GM23338 (cell line): Measurements from ENCODE around the gene TLCD5. TPM values are rescaled to one million over a fixed set of nuclear protein-coding genes. Genes with fewer than 3 reads are reported as not detected.

ENCODE experiments used
- ATAC-seq: fragments of 200-7000 bp; cut with Tn5 transposase; 3 replicates; pipeline ENCODE4 v1.9.1; 2020
- DNase-seq: peaks from one replicate; pipeline ENCODE4 v3.0.0-alpha.2; 2015; ENCODE audit warnings: low spot score
- H2AFZ ChIP-seq: fragments of 200-600 bp; sonication (generic); 2 replicates; pipeline ENCODE4 v1.8.0; 2016; ENCODE audit warnings: antibody characterized with exemption, mild to moderate bottlenecking, moderate library complexity
- H3F3A ChIP-seq: fragments of 200-600 bp; sonication (generic); replicated peaks from 2 replicates; pipeline ENCODE4 v1.8.0; 2017; ENCODE audit warnings: antibody characterized with exemption, mixed run types, low read depth
- H3K27ac ChIP-seq: fragments of 200-600 bp; sonication (generic); 2 replicates; pipeline ENCODE4 v1.6.1; 2016; ENCODE audit warnings: low read depth
- H3K27me3 ChIP-seq: fragments of 200-600 bp; sonication (generic); 2 replicates; pipeline ENCODE4 v1.8.0; 2016; ENCODE audit warnings: mild to moderate bottlenecking, mixed run types, moderate library complexity; ENCODE audit not compliant: insufficient read depth
- H3K36me3 ChIP-seq: fragments of 200-600 bp; sonication (generic); 2 replicates; pipeline ENCODE4 v1.8.0; 2016; ENCODE audit warnings: mild to moderate bottlenecking; ENCODE audit not compliant: insufficient read depth
- H3K4me1 ChIP-seq: fragments of 200-600 bp; sonication (generic); 2 replicates; pipeline ENCODE4 v1.8.0; 2016; ENCODE audit warnings: mild to moderate bottlenecking, moderate library complexity; ENCODE audit not compliant: insufficient read depth
- H3K4me2 ChIP-seq: fragments of 200-600 bp; sonication (generic); 2 replicates; pipeline ENCODE4 v1.7.1; 2017; ENCODE audit warnings: mixed run types
- H3K4me3 ChIP-seq: fragments of 200-600 bp; sonication (generic); 2 replicates; pipeline ENCODE4 v1.6.1; 2016; ENCODE audit warnings: mixed run types
- H3K79me2 ChIP-seq: fragments of 200-600 bp; sonication (generic); replicated peaks from 2 replicates; pipeline ENCODE4 v1.8.0; 2017; ENCODE audit warnings: mild to moderate bottlenecking; ENCODE audit not compliant: insufficient read depth
- H3K9me2 ChIP-seq: fragments of 200-600 bp; sonication (generic); 2 replicates; pipeline ENCODE4 v1.8.0; 2017; ENCODE audit not compliant: insufficient read depth
- H4K20me1 ChIP-seq: fragments of 200-600 bp; sonication (generic); replicated peaks from 2 replicates; pipeline ENCODE4 v1.8.0; 2017; ENCODE audit warnings: mild to moderate bottlenecking; ENCODE audit not compliant: insufficient read depth
- H3K27ac Mint-ChIP-seq: 2 replicates; pipeline ENCODE4 v1.8.0; 2020; ENCODE audit warnings: inconsistent platforms, mild to moderate bottlenecking, moderate library complexity, mixed read lengths
- H3K27me3 Mint-ChIP-seq: 3 replicates; pipeline ENCODE4 v1.8.0; 2022; ENCODE audit warnings: low read depth, mild to moderate bottlenecking, moderate library complexity, mixed read lengths, inconsistent platforms; ENCODE audit not compliant: insufficient read depth, poor library complexity
- H3K36me3 Mint-ChIP-seq: 3 replicates; pipeline ENCODE4 v1.8.0; 2021; ENCODE audit warnings: low read depth, mild to moderate bottlenecking, inconsistent platforms, moderate library complexity, mixed read lengths
- H3K4me1 Mint-ChIP-seq: 3 replicates; pipeline ENCODE4 v1.8.0; 2020; ENCODE audit warnings: mild to moderate bottlenecking, inconsistent platforms, mixed read lengths
- H3K4me3 Mint-ChIP-seq: 3 replicates; pipeline ENCODE4 v1.8.0; 2021; ENCODE audit warnings: moderate library complexity, mild to moderate bottlenecking, inconsistent platforms, mixed read lengths
- H3K9me3 Mint-ChIP-seq: 3 replicates; pipeline ENCODE4 v1.8.0; 2020; ENCODE audit warnings: moderate library complexity, mild to moderate bottlenecking, inconsistent platforms, mixed read lengths
- CREB1 ChIP-seq: fragments of 250-450 bp; sonication (Bioruptor Pico); IDR thresholded peaks from 2 replicates; pipeline ENCODE4 v1.5.0; 2020; ENCODE audit warnings: low read depth, mild to moderate bottlenecking, moderate library complexity
- ETS1 ChIP-seq: IDR thresholded peaks from 2 replicates; pipeline ENCODE4 v1.6.1; 2016; ENCODE audit warnings: antibody characterized with exemption
- EZH2 ChIP-seq: fragments of 200-600 bp; sonication (generic); IDR thresholded peaks from one replicate; pipeline ENCODE4 v1.8.0; 2017; ENCODE audit warnings: antibody characterized with exemption, mild to moderate bottlenecking, low read depth; ENCODE audit not compliant: unreplicated experiment
- EZH2phosphoT487 ChIP-seq: fragments of 200-600 bp; sonication (generic); IDR thresholded peaks from one replicate; pipeline ENCODE4 v1.8.1; 2018; ENCODE audit warnings: antibody characterized with exemption; ENCODE audit not compliant: unreplicated experiment
- JUNB ChIP-seq: IDR thresholded peaks from one replicate; pipeline ENCODE4 v1.6.1; 2016; ENCODE audit warnings: antibody characterized with exemption; ENCODE audit not compliant: unreplicated experiment
- NANOG ChIP-seq: IDR thresholded peaks from 2 replicates; pipeline ENCODE4 v1.6.1; 2016; ENCODE audit warnings: antibody characterized with exemption, borderline replicate concordance
- POLR2AphosphoS5 ChIP-seq: IDR thresholded peaks from 2 replicates; pipeline ENCODE4 v1.6.1; 2016; ENCODE audit warnings: antibody characterized with exemption, low read depth
- REST ChIP-seq: IDR thresholded peaks from one replicate; pipeline ENCODE4 v1.6.1; 2018; ENCODE audit warnings: antibody characterized with exemption; ENCODE audit not compliant: unreplicated experiment
- STAT1 ChIP-seq: IDR thresholded peaks from one replicate; pipeline ENCODE4 v1.6.1; 2016; ENCODE audit warnings: antibody characterized with exemption; ENCODE audit not compliant: unreplicated experiment
- ZNF114 ChIP-seq: fragments of 250-450 bp; sonication (Bioruptor Pico); IDR thresholded peaks from 2 replicates; pipeline ENCODE4 v1.5.0; 2020; ENCODE audit warnings: mild to moderate bottlenecking, moderate library complexity
- ZNF331 ChIP-seq: fragments of 250-450 bp; sonication (Bioruptor Pico); IDR thresholded peaks from 2 replicates; pipeline ENCODE4 v1.5.0; 2020; ENCODE audit warnings: low read depth, mild to moderate bottlenecking, moderate library complexity
- polyA plus RNA-seq: library from polyadenylated mRNA; unstranded; fragments of >200 nt; fragmentation: Nextera tagmentation; extraction: Ambion mirVana; gene quantifications from 2 replicates; pipeline ENCODE4 v1.2.1, GENCODE V29; 2016
- total RNA-seq: library from RNA; depleted of rRNA; stranded (reverse); fragments of >200 nt; shearing (Covaris generic); gene quantifications from 2 replicates; pipeline ENCODE4 v1.2.3, GENCODE V29; 2014
- TF ChIP-seq, protein P1 (sequence below), 2 experiments: fragments of 200-600 bp in 1 of 2; sonication (generic) in 1 of 2; conservative IDR thresholded peaks; 2 replicates each; pipeline versions ENCODE4 v1.5.1 to v1.6.1; 2016 to 2017; ENCODE audit warnings: antibody characterized with exemption in 2 of 2, low read depth in 2 of 2, mild to moderate bottlenecking in 2 of 2, moderate library complexity in 1 of 2
- TF ChIP-seq, protein P2 (sequence below): fragments of 250-450 bp; sonication (Bioruptor Pico); IDR thresholded peaks from 2 replicates; pipeline ENCODE4 v1.5.0; 2020; ENCODE audit warnings: mild to moderate bottlenecking, moderate library complexity

TLCD5 gene
- total and polyA plus RNA-seq, 2 experiments from 2014 or later, result 5.2 to 10.0 TPM

DNA sequence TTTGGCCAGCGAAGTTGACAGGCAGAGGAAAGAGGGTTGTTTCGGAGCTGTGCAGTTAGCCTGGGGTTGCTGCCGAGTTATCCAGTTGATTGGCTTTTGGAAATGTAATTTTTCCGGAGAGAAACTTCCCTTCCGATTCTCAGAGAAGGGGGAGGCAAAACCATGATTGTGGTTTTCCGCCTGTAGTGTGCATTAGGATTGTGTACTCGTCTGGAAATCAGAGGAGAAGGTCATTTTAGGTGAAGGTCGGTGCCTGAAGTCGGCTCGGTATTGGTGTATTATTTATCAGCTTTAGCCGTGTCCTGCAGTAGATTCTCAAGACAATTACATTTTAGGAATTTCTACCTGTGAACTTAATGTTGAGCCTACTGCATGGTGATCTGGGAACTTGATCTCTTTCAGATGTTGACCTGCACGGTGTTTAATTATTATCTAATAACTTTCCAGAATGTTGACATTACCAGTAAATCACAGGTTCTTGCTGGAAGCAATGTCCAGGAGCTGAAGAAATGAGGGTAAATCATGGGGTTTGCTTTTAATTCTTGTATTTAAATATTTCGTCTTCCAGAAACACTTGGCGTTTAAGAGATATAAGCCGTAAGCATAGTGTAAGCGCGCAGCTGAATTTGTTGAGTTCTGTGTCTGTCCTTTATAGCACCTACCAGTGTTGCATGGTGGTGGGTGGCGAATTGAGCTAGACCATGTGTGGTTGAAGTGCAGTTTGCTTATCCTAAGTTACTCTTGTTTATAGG lies 12.4 kb downstream of the TLCD5 start:
- Histone ChIP-seq H3K27me3 (no peaks in the 10 kb centered on the region), H3K79me2 (peaks cover 57% of the 10 kb centered on the region), H3K4me1 (peaks cover 31% of the 10 kb centered on the region), H3K36me3 (no peaks in the 10 kb centered on the region), H3K9me2 (no peaks in the 10 kb centered on the region), H4K20me1 (0 out of 2 replicates have a peak, but pooled peaks cover 3% of the 10 kb centered on the region), H3F3A (no peaks in the 10 kb centered on the region), H3K4me3 (peak overlapping the region; percentile 91), H3K4me2 (peak overlapping the region; percentile 96), H3K27ac (no peak overlapping the region), H2AFZ (0 out of 2 replicates have a peak overlapping the region, but pooled peaks have one; percentile 64)
- H3K9me3 Mint-ChIP-seq, result no peaks in the 10 kb centered on the region
- no peak for DNase-seq
- peak overlapping the region; percentile 81; the same call in 1 of the 2 replicates for H3K27ac Mint-ChIP-seq
- H3K36me3 Mint-ChIP-seq, result no peaks in the 10 kb centered on the region
- ATAC-seq, result no peak
- H3K4me1 Mint-ChIP-seq, result peaks cover 32% of the 10 kb centered on the region
- H3K4me3 Mint-ChIP-seq, result peak overlapping the region; percentile 97
- TF ChIP-seq REST, result no peak
- TF ChIP-seq STAT1, result no peak
- TF ChIP-seq EZH2phosphoT487, result no peak
- no peak for TF ChIP-seq ETS1
- no peak for TF ChIP-seq JUNB
- no peak for TF ChIP-seq CREB1 (CRISPR knock-in tag)
- no peak for TF ChIP-seq NANOG
- TF ChIP-seq ZNF114 (CRISPR knock-in tag), result no peak
- TF ChIP-seq, protein P1, sequence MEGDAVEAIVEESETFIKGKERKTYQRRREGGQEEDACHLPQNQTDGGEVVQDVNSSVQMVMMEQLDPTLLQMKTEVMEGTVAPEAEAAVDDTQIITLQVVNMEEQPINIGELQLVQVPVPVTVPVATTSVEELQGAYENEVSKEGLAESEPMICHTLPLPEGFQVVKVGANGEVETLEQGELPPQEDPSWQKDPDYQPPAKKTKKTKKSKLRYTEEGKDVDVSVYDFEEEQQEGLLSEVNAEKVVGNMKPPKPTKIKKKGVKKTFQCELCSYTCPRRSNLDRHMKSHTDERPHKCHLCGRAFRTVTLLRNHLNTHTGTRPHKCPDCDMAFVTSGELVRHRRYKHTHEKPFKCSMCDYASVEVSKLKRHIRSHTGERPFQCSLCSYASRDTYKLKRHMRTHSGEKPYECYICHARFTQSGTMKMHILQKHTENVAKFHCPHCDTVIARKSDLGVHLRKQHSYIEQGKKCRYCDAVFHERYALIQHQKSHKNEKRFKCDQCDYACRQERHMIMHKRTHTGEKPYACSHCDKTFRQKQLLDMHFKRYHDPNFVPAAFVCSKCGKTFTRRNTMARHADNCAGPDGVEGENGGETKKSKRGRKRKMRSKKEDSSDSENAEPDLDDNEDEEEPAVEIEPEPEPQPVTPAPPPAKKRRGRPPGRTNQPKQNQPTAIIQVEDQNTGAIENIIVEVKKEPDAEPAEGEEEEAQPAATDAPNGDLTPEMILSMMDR (conservative IDR thresholded peaks at IDR 0.05; ENCODE audit: low read depth in 2 of 2), result no peak
- TF ChIP-seq, protein P2, sequence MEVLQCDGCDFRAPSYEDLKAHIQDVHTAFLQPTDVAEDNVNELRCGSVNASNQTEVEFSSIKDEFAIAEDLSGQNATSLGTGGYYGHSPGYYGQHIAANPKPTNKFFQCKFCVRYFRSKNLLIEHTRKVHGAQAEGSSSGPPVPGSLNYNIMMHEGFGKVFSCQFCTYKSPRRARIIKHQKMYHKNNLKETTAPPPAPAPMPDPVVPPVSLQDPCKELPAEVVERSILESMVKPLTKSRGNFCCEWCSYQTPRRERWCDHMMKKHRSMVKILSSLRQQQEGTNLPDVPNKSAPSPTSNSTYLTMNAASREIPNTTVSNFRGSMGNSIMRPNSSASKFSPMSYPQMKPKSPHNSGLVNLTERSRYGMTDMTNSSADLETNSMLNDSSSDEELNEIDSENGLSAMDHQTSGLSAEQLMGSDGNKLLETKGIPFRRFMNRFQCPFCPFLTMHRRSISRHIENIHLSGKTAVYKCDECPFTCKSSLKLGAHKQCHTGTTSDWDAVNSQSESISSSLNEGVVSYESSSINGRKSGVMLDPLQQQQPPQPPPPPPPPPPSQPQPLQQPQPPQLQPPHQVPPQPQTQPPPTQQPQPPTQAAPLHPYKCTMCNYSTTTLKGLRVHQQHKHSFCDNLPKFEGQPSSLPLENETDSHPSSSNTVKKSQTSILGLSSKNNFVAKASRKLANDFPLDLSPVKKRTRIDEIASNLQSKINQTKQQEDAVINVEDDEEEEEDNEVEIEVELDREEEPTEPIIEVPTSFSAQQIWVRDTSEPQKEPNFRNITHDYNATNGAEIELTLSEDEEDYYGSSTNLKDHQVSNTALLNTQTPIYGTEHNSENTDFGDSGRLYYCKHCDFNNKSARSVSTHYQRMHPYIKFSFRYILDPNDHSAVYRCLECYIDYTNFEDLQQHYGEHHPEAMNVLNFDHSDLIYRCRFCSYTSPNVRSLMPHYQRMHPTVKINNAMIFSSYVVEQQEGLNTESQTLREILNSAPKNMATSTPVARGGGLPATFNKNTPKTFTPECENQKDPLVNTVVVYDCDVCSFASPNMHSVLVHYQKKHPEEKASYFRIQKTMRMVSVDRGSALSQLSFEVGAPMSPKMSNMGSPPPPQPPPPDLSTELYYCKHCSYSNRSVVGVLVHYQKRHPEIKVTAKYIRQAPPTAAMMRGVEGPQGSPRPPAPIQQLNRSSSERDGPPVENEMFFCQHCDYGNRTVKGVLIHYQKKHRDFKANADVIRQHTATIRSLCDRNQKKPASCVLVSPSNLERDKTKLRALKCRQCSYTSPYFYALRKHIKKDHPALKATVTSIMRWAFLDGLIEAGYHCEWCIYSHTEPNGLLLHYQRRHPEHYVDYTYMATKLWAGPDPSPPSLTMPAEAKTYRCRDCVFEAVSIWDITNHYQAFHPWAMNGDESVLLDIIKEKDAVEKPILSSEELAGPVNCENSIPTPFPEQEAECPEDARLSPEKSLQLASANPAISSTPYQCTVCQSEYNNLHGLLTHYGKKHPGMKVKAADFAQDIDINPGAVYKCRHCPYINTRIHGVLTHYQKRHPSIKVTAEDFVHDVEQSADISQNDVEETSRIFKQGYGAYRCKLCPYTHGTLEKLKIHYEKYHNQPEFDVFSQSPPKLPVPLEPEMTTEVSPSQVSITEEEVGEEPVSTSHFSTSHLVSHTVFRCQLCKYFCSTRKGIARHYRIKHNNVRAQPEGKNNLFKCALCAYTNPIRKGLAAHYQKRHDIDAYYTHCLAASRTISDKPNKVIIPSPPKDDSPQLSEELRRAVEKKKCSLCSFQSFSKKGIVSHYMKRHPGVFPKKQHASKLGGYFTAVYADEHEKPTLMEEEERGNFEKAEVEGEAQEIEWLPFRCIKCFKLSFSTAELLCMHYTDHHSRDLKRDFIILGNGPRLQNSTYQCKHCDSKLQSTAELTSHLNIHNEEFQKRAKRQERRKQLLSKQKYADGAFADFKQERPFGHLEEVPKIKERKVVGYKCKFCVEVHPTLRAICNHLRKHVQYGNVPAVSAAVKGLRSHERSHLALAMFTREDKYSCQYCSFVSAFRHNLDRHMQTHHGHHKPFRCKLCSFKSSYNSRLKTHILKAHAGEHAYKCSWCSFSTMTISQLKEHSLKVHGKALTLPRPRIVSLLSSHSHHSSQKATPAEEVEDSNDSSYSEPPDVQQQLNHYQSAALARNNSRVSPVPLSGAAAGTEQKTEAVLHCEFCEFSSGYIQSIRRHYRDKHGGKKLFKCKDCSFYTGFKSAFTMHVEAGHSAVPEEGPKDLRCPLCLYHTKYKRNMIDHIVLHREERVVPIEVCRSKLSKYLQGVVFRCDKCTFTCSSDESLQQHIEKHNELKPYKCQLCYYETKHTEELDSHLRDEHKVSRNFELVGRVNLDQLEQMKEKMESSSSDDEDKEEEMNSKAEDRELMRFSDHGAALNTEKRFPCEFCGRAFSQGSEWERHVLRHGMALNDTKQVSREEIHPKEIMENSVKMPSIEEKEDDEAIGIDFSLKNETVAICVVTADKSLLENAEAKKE, result no peak
- no peak for TF ChIP-seq ZNF331
- no peak for TF ChIP-seq EZH2
- TF ChIP-seq POLR2AphosphoS5, result no peak
- H3K27me3 Mint-ChIP-seq, result peaks cover 4% of the 10 kb centered on the region
